Activated CD8-positive, alpha-beta memory T cell treated with anti-CD3 and anti-CD28 coated beads for 1 hour (primary cell): ENCODE data around the gene RSBN1.
A peak's percentile ranks its signal among the peaks of the same experiment; 100 is the strongest.
"Not testable (repeated sequence)": the region's sequence is repeated elsewhere in the genome, so short reads cannot be mapped to it uniquely, and the experiment has no call there.

Source experiments
- DNase-seq, 2 donors: peaks; one replicate each; pipeline ENCODE4 v3.0.0-alpha.2; 2020; ENCODE audit warnings: low read depth in 1 of 2; ENCODE audit errors: extremely low read depth in 1 of 2

The RSBN1 gene

DNA sequence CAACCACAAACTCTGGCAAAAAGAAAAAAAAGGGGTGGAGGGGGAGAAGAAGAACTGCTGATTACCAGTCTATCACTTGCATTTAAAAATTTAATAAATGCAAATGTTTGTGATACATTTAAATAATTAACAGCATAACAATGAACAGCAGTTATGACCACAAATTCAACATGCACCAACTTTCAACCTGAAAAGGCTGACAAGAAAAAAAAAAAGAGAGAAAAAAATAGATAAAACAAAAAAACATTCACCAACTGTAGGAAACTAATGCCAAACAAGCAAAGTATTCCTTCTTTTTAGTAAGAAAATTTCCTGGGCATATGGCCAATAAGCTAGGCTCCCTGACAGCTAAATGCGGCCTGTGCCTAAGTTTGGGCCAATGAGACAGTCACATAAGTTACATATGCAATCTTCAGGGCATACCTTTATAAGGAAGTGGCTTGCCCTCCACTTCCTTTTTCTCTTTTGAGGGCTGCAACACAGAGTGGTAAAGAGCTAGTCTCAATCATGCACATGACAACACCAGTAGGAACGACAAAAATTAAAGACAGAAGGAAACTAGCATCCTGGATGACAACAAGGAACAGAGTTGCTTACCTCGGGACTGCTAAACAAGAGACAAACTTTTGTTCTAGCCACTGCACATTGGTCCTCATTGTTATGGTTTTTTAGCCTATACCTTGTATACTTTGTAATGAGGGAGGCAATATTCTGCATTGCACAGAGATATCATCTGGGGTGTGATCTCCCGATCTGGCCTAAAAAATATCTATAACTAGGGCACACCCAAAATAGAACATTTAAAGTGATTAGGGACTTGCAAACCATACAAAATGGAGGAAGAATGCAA lies 28.8 kb downstream of the RSBN1 start:
- DNase-seq = no peak

DNA sequence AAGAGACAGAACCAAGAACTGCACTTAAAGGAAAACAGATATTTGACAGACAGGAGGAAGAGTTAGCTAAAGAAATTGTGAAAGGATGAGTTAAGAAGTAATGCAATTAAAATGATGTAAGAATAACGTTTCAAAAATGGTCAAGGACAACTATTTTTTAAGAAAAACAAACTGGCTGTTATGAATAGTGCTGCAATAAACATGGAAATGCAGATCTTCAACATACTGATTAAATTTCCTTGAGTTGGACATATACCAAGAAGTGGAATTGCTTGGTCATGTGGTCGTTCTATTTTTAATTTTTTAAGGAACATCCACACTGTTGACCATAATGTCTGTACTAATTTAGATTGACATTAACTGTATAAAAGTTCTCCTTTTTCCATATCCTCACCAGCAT lies 29.9 kb downstream of the RSBN1 start:
- no peak for DNase-seq

DNA sequence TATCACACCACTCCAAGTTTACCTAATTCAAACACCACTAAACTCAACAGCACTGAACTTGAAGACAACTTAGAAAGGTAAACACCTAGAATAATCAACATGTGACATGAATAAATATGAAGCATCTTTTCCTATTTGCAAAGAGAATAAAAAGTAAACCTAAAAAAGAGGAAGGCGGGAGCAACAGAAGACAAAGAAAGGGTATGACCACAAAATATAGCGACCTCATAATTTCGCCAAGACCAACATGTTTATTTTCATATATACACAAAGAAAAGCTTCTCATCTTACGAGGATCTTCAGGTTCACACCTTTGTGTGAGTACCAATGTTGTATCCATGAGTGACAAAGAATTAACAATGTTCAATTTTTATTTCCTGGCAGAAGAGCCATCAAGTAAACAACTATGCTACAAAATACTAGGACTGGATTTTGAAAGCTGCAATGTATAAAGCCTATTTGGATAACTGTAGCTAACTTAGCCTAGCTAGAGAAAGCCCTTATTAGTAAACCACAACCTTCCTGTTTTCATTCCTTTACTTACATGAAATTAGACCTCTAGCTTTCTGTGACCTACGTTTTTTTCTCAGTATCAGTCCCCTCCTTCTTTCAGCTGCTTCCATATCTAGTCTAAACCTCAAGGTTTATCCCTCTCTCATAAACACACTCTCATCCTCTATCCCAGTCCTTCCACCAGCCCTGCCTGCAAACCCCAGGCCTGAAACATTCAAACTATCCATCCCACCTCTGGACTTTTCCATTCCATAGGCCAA lies 31.7 kb downstream of the RSBN1 start:
- no peak for DNase-seq

DNA sequence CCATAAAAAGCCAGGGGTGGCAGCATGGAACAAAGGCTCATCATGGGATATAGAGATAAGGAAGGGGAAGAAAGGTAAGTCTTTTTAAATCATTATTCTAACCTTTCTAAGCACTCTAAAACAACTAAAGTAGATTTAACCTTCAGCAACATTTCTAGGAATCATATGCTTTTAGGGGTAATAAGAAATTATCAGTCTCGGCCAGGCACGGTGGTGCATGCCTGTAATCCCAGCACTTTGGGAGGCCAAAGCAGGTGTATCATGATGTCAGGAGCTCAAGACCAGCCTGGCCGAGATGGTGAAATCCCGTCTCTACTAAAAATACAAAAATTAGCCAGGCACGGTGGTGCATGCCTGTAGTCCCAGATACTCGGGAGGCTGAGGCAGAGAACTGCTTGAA lies 32.7 kb downstream of the RSBN1 start:
- DNase-seq = no peak

DNA sequence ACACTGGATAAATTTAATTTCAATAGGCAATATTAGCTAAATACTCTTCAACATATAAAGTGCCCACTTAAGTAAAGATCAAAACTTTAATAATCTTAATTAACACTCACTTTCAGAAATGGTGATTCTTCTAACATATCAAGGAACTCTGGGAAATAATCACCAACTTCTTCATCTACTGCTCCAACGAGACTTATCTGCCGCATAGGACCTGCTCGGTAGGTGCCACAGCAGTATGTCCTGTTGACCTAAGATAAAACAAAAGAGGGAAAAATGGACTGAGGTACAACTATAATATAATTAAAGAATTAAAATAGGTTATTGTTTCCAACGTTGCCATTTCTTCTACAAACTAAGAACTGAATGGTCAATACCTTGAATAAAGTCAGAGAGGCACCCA lies 34.7 kb downstream of the RSBN1 start:
- DNase-seq = no peak

DNA sequence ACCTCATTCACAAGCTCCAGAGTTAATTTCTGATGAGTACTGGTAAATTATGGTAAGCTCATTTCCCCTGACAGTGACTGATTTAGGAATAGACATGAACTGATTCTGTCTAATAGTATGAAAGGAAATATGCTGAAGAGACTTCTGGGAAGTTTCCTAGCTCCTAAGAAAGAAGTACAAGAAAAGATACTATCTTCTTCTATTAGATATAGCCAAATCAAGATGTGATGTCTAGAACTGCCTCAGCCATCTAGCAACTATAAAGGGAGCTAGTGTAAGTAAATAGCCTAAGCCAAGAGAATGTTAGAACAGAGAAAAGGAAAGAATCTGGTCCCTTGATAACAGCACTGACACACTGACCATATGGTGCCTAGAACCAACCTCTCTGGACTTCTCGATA lies 42.2 kb downstream of the RSBN1 start:
- no peak for DNase-seq

DNA sequence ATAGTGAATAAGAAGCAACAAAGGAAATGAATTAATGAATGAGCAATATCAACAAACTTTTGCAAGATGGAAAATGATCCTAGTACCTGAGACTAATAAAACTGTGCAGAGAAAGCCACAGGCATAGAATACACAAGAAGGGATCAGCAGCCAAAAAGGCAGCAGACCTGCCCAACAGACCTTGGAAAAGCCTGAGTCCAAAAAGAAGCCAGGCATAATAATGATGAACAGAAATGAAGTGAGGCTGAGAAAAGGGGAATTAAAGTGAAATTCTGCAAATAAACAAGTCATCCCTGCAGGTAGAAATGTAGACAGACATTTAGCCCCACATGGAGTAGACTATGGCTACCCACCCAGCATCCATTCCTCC lies 42.7 kb downstream of the RSBN1 start:
- no peak for DNase-seq

DNA sequence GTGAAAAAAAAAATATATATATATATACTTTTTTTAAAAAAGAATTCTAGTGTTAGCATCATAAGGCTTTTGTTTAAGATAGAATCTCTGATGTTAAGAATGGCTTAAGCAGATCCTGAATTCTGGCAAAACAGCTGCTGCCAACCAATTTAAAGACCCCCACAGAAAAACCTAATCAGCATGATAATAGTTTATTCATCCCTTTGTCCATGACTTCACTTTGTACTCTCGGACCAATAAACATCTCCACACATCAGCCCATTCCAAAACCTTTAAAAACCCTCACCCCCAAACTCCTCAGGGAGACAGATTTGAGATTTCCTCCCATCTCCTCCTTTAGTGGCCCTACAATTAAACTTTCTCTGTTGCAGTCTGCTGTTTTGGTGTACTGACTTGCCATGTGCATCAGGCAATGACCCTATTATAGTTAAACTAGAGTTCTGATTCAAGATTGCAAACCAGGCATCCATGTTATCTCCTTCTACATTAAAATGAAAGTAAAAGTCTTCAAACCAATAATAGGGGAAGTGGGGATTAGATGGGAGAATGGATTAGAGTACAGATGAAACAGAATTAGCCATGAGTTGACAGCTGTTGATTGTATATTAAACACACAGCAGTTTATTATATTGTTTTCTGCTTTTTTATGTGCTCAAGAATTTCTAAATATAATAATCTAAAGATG lies 43.2 kb downstream of the RSBN1 start:
- no peak for DNase-seq

DNA sequence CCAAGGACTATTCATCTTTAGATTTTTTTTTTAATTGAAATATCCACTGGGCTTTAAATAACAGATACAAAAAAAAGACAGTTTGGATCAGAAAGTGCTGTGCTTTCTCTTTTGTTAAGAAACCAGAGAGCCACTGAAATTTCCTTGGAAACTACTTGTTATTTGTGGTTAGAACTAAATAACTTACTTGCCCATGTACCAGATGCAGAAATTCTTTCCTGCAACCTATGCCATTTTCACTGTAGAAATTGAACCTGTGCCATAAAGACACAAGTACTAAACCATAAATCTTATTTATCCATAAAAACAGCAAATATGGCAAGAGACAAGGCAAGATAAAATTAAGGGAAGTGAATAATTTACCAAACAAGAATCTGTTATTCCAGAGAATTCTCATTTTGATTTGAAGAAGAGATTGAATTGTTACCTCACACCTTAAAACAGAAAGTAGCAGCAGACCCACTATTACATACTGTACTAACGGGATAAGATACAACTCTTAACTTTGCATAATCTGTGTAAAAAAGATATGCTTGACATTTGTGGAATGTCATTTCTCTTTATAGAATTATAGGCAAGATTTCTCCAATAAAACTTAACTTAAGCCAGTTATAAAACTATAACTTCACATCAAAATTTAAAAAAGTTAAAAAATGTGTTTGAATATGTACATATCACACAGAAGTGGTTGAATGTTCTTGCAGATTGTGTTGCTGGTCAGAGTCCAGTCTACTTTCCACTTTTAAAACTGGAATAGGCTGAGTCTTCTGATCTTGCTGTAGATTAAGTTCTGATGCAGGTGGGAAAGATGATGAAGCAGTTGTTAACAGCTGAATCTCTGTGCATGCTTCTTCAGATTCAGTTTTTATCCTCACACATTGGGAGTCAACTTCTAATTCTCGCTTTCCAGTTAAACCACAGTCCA lies 46.7 kb downstream of the RSBN1 start:
- no peak for DNase-seq

DNA sequence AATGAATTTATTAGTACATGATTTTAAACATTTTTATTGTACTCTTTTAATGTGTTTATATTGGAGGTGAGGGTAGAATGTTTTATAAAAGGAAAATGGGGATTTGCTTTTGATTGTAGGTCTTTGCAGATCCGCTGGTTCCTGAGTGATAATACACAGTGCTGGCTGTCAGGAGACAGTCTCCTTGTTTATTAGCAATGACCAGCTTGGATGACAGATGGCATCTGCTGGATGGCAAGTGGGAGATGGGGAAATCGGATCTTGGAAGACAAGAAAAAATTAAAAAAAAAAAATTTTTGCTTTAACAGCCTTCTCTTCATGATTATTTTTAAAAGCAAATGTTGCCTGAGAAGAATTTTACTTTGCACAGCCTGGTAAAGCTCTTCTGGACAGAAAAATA lies 48.6 kb downstream of the RSBN1 start:
- DNase-seq = no peak

DNA sequence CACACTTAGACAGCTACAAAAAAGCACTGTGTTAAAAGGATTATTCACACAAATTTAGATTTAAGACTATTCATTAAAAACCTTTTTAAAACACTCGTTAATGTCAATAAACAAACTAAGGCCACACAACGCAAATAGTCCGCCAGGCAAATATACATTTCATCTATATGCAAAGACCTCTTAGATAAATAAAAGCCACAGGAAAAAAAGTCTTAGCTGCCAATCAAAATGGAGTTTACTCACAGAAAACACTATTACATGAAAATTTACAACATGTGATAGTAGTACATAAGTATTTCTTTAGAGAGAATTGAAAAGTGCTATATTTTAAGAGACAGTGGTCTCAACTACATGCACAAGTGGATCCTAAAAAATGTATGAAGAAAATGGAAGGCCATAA lies 50.3 kb downstream of the RSBN1 start:
- no peak for DNase-seq

DNA sequence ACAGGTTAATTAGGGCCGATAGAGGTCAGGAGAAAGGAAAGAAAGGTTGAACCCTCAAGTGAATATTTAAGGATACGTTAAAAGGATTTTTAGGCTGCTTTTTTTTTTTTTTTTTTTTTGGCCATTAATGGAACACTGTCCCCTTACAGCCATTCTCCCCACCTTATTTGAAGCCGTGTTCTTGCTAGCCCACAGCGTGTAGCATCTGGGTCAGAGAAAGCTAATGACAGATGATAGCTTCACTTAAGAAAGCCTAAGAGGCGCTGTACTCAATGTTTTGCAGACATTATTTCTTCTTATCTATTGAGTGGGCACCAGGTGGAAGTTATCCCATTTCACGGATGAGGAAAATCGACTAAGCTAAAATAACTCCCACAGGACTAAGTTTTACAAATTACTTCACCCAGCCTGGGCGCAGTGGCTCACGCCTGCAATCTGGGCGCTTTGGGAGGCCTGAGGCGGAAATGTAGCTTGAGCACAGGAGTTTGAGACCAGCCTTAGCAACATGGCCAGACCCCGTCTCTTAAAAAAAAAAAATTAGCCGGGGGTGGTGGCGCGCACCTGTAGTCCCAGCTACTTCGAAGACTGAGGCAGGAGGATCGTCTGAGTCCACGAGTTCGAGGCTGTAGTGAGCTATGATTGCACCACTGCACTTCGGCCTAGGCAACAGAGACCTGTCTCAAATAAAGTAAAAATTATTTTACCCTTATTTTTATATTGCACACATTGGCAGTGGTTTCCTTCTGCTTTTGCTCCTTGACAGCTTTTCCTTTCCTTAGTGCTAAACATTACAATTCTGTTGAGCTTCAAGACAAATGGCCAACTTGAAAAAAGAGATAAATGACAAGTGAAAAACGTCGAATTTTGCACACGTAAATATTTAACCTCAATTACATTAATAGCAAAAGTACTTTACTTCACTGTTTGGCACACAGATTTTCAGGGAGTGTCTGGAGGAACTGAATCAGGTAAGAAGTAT lies 51.9 kb downstream of the RSBN1 start:
- no peak for DNase-seq

DNA sequence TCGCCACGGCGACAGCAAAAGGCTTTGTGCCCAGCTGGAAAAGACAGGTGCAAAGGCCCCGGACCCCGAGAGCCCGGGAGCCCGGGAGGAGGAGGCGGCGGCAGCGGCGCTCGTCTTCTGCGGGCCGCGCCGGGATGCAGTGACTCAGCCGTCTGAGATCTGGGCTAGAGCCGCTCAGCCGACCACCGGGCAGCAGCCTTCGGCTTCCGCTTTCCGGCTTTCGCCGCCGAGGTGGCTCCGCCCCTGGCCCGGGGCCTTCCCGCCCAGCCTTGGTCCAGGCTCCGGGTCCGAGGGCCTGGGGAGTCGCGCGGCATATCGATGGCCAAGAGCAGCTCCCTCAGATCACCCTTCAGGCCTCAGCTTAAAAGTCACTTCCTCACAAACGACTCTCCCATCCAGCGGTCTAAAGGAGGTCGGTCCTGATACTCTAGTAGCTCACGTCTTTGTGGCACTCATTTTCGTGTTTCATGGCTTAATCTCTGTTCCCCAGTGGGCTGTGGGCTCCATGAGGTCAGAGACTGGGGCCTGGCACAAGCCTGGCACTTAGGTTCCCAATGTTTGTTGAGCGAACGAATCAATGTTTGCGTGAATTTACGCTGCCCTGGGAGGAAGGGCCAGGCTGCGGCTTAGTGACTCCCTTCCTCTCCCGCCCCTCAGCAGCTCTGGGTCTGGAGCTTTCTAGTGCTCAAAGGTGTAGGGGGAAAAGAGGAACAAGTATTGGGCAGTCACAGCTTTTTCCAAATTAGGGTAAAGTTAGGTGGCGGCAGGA lies 52.8 kb downstream of the RSBN1 start, which contains the start of gene PHTF1:
Gene PHTF1 (minus strand): TSS at position 154 of the 769 bp plus-strand sequence. CDS start 783 bp downstream, outside the sequence.
- peak in 1 of 2 donors; percentile 42 for DNase-seq

DNA sequence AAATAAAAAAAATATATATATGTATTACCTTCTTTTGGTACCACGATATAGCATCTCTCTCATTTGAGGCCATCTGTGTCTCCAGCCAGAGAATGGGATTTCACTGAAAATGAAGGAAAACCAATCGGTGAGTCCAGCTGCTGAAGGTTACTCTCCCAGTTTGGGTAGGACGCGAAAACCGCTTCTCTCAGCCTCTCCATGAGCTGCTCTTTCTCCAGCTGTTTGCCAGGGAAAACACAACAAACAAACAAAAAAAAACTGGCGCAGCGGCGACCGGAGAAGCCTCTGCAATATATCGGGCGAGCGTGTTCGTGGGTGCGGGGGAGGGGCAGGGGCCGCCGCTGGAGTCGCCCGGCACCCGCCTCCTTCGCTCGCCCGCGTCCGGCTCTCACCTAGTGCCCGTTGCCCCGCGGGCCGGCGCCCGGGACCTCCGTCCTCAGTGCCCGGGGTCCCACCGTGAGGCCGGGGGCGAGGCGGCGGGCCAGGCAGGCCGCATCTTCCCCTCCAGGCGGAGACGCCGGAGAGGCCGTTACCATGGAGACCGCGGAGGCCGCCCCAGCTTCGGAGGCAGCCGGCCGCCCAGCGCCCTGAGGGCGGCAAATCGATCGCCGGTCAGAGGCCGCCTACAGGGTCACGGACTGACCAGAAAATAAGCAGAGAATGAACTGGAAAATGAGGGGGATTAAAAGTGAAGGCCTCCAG lies 53.5 kb downstream of the RSBN1 start:
- peak; percentile 16 to 33 for DNase-seq

DNA sequence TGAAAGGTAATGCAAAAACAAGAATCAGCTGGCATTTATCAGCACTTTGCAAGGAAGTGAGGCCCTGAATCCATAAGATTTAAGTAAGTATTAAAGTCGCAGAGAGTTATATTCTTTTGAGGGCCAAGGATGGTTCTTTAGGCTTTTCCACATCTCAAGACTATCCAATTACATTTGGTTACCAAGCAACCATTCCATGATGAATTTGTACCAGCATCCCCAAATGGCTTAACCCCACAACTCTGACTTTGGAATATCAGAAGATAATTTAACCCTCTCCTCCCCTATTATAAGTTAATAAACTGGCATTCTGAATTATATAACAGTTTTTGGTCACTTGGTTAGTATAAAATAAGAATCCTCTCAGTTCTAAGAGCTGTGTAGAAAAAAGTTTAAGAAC lies 55.8 kb downstream of the RSBN1 start:
- DNase-seq = no peak

DNA sequence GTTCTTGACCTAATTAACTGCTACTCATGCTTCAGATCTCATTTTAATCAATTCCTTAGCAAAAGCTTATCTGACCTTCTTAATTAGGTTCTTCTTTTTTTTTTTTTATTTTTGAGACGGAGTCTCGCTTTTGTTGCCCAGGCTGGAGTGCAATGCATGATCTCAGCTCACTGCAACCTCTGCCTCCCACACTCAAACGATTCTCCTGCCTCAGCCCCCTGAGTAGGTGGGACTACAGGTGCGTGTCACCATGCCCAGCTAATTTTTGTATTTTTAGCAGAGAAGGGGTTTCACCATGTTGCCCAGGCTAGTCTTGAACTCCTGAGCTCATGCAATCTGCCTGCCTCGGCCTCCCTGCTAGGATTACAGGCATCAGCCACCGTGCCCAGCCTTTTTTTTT lies 58.9 kb downstream of the RSBN1 start:
- not testable (repeated sequence) for DNase-seq

DNA sequence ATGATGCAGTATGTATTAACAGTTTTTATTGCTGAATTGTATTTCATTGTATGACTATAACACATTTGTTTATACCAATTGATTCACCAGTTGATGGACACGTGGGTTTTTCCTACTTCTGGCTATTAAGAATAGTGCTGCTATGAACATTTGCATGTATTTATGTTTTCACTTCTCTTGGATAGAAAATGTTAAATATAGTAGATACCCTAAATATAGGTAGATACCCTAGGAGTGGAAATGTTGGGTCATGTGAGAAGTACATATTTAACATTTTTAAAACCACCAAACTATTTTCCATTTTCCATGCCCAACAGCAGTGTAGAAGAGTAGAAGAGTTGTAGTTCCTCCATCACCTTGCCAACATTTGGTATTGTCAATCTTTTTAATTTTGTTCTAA lies 60.8 kb downstream of the RSBN1 start:
- no peak for DNase-seq

DNA sequence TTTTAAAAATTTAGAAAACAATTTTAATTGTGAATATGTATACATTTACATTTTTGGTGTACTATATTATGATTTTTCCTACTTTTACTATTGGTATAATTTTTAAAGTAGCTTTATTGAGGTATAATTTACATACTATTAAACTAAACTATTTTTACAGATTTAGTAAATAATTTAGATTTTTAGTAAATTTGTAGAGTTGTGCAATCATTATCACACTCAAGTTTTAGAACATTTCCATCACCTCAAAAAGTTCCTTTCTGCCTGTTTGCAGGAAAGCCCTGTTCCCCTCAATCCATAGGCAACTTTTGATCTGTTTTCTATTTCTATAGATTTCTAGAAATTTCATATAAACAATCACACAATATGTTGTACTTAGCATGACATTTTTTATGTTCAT lies 61.2 kb downstream of the RSBN1 start:
- no peak for DNase-seq
